ENCODE results near the gene PREX1.

PREX1 gene

GRCh38 chr20:48702455-48702913, 125.3 kb downstream of the PREX1 start:
- no peak for DNase-seq (ENCODE audit: low read depth in 2 of 2)

DNA sequence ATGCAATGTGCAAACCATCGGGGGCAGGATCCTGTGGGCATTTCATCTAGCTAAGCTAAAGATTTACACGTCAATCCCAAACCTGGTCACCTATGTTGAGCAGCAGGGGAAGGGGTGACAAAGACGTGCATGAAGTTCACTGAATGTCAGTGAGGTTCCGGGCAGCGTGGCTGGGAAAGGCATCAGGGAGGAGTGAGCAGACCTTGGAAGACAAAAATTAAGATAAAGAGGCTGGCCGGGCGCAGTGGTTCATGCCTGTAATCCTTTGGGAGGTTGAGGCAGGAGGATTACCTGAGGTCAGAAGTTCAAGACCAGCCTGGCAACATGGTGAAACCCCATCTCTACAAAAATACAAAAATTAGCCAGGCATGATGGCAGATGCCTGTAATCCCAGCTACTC, 126.1 kb downstream of the PREX1 start:
- DNase-seq (ENCODE audit: low read depth in 2 of 2): no peak

DNA sequence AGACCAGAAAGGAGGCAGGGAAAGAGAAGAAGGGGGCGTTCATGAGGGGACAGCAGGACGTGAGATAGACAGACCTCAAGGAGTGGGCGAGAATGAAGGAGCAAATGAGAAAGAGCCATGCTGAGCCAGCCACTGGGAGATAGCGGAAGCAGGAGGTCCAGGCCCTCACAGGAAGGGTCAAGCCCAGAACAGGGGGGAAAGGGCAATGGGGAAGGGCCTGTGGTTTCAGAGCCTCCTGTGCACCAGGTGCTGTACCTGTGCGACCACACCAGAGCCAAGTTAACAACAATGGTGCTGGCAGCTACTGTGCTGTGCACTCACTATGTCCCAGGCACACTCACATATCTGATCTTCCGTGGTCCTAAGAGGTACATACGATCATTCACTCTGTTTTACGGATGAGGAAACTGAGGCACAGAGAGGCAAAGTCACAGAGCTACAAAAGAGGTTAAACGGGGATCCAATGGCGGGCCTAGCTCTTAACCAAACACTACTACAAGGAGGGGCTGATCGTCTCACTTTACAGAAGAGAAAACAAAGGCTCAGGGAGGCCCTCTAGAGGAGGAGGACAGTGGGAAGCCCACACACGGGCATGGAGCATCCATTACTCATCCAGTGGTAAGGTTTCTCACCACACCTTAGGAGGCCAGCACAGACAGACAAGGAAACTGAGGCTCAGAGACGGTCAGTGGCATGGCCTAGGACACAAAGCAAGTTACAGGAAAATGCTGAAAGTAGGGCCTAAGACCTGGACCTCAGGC, 129.1 kb downstream of the PREX1 start:
- no peak for DNase-seq (ENCODE audit: low read depth in 2 of 2)

GRCh38 chr20:48697845-48698491, 129.8 kb downstream of the PREX1 start:
- no peak for DNase-seq (ENCODE audit: low read depth in 2 of 2)

GRCh38 chr20:48696671-48697070, 131.1 kb downstream of the PREX1 start:
- DNase-seq (ENCODE audit: low read depth in 2 of 2): no peak

- no peak for DNase-seq (ENCODE audit: low read depth in 2 of 2)
Measured at GRCh38 chr20:48695738-48696137, 132.1 kb downstream of the PREX1 start.

DNA sequence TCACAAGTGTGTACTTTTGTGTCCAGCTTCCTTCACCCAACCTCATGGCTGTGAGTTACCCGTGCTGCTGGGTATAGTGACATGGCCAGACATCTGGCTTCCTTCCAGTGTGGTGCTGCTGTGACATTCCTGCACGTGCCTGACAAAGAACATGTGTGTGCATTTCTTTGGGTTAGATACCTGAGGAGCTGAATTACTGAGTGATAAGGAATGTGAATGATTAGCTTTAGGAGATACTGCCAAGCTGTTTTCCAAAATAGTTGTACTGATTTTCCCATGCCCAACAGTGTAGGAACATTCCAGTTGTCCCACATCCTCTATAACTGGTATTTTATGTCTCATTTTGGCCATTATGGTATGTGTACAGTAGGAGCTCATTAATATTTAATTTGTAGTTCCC, 132.5 kb downstream of the PREX1 start:
- DNase-seq (ENCODE audit: low read depth in 2 of 2): no peak

GRCh38 chr20:48694381-48694865, 133.4 kb downstream of the PREX1 start:
- no peak for DNase-seq (ENCODE audit: low read depth in 2 of 2)

- no peak for DNase-seq (ENCODE audit: low read depth in 2 of 2)
Measured at GRCh38 chr20:48691523-48691922, 136.3 kb downstream of the PREX1 start.

DNA sequence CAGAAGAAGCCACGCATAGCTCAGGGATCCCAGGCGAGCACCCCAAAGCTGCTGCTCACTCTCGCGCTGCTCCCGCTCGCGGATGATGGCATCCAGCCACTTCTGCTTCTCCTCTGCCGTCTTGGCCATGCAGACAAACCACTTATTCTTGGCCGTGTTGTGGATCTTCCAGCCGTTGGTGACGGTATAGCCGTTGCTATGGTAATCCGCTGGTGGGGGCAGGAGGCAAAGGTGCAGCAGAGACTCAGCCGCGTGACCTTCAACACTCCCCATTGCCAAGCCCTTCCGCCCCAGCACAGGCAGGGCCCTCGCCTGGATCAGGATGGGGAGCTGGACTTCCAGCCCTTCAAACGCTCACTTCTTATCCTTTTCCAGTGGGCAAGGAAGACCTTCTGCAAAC, 136.9 kb downstream of the PREX1 start:
- no peak for DNase-seq (ENCODE audit: low read depth in 2 of 2)

DNA sequence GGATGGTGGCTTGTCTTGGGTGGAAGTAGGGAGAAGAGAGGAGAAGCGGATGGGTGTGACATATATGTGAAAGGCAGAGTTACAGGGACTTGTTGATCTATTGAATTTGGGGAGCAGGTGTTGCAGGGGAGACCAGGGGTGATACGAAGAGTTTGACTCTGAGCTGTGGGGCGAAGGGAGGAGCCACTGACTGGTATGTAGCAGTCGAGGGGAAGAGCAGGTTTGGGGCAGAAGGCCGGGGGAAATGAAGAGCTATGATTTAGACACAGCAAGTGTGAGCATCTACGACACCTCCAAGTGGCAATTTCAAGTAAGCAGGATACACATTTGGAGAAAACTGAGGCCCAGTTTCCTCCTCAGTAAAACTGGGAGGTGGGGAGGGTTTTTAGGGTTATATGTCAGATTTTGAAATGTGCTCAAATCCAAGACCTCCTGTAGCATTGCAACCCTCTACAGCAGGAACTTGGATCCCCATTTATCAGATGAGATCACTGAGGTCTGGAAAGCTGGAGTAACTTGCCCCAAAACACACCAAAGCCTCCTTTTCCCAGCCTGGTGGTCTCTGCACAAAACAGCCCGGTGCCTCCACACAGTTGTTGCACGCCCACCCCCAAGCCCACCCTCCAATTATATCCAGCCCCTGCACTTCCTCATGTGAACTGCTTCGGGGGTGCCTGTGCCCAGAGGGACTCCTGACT, 137.8 kb downstream of the PREX1 start:
- no peak for DNase-seq (ENCODE audit: low read depth in 2 of 2)

- no peak for DNase-seq (ENCODE audit: low read depth in 2 of 2)
Measured at GRCh38 chr20:48689388-48689787, 138.4 kb downstream of the PREX1 start.

DNA sequence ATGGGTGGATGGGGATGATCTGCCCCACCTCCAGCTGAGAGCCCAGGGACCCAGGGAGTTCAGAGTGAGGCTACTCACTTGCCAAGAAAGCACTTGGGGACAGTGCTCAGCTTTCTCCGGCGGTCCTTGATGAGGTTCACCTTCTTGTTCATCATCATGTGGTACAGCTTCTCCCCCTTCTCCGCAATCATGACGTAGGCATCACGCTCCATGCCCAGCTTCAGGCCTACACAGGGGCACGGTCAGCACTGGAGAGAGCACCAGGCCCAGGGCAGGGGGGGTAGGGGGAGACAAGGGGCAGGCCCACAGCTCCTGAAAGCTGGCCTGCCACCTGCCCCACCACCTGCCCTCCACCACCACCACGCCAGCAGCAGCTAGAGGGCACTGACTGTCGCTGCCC, 139.2 kb downstream of the PREX1 start:
- DNase-seq (ENCODE audit: low read depth in 2 of 2): no peak

DNA sequence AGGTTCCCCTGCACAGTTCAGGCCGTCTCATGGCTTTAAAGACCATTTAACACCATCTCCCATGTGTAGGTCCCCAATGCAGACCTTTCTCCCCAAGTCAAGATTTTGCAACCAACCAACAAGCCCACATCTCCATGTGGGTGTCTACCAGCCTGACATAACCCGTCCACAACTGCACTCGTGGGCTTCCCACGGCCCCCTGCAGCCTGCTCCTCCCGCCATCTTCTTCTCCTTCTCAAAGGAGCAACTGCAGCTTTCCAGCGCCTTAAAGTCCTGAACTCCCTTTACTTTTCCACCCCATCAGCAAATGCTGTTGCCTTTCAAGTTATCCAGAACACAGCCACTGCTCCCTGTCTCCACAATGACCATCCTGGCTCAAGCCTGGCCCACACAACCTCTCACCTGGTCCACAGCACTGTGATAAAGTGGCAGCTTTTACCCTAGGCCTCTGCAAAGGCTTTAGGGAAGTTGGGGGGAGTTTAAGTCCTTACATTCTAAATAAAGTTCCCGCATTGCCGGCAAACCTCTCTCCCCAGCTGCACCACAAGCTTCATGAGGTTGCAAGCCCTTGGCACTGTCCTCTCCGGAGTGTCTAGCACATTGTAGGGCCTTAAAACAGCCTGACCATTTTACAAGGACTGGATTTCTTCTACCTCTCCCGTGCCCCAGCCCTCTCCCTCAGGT, 140.5 kb downstream of the PREX1 start:
- no peak for DNase-seq (ENCODE audit: low read depth in 2 of 2)

DNA sequence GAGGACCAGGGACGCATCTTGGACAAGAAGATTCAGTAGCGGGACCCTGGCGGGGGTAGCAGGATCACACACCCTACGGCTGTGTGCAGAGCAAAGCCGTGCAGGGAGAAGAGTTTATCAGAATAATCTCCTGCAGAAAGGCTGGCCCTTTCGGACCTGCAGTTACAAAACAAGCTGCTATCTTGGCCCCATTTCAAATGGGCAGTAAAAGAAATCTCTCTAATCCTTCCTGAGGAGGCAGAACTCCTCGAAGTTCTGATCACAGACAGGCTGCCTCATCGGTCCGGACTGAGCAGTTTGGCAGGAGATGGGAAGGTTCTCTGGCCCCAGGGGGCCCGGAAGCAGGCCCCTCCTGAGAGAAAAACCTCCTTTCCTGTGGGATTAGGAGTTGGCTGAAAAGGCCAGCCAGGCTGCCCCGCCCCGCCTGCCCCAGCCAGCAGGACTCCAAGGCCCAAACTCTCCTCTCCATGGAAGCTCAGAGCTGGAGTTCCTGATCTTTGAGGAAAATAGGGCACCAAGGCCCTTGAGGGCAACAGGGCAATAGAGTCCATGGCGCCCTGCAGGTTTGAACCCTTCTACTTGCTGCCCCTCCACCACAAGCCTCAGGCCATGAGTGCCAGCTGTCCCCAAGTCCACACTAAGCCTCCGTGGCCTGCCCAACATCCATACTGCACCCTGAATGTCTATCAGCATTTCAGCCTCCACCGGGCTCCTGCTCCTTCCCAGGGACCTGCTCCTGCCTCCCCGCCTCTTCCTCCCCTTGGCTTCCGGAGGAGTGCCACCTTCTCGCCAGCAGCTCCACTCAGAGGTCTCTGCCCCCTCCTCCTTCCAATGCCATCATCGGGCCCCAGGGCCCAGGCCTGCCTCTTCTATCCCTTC, 141.3 kb downstream of the PREX1 start:
- no peak for DNase-seq (ENCODE audit: low read depth in 2 of 2)

- no peak for DNase-seq (ENCODE audit: low read depth in 2 of 2)
Measured at GRCh38 chr20:48685300-48685699, 142.5 kb downstream of the PREX1 start.

DNA sequence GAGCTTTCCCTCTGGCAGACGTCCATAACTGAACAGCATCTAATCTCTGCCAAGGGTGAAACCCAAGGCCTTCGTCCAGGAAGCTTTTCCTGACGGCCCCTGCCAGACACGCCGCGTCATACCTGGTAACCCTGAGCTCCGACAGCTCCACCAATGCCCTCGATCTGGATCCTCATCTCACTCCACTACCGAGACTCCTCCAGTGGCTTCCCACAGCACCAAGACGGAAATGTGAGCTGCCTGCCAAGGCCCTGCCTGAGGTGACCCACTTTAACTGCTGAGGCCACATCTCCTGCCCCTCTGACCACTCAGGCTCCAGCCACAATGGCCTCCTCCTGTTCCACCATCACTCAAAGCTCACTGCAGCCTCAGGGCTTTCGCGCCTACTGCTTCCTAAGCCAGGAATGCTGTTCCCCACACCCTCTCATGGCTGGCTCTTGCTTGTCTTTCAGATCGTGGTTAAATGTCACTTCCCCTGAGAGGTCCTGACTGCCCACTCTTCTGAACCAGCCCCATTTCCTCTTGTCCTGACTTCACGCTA, 143.2 kb downstream of the PREX1 start:
- no peak for DNase-seq (ENCODE audit: low read depth in 2 of 2)

DNA sequence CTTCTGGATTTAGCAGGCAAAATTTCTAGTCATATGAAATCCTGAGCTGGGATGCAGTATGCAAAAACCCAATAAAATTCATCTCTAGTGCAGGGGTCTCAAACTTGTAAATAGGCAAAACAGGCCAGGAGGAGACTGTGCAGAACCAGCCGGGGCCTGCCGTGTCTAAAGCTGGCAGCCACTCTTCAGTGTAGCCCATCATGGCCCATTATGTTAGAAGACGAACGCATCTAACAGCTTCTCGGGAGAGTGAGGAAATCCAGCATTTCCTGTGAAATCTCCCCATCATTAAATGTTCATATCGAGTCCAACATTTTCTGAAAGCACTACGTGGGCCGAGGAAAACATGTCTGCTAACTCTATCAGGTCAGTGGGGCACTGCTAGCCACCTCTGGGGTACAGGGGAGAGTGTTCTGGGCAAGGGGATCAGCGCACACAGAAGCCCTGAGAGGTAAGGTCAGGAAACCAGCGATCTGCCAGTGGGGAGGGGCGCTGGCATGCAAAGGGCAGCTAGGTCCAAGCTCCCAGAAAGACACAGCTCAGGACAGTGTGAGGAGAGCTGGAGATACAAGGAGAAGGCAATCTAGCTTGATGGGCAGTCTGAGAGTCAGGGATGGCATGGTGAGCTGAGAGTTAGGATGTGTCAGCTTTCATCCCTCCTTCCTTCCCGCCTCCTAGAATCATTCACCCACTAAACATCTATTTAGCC, 144.2 kb downstream of the PREX1 start:
- no peak for DNase-seq (ENCODE audit: low read depth in 2 of 2)

- no peak for DNase-seq (ENCODE audit: low read depth in 2 of 2)
Measured at GRCh38 chr20:48682529-48683363, 145.1 kb downstream of the PREX1 start.
